Measurements from ENCODE around the gene SLC6A9.

Gene SLC6A9

GRCh38 chr1:44012941-44013609 lies 18.2 kb downstream of the SLC6A9 start:
- no peak for TF ChIP-seq USF1 (IDR thresholded peaks at IDR 0.05)
- no peak for TF ChIP-seq CEBPB (IDR thresholded peaks at IDR 0.05)
- no peak for TF ChIP-seq YY1 (IDR thresholded peaks at IDR 0.05; ENCODE audit: low read depth)
- TF ChIP-seq NFIC (IDR thresholded peaks at IDR 0.05): no peak
- TF ChIP-seq FOXM1 (IDR thresholded peaks at IDR 0.05; ENCODE audit: borderline replicate concordance, low read depth): no peak
- no peak for TF ChIP-seq MAX (IDR thresholded peaks at IDR 0.05)
- TF ChIP-seq TAF1 (IDR thresholded peaks at IDR 0.05; ENCODE audit: low read depth): no peak
- TF ChIP-seq TEAD4 (IDR thresholded peaks at IDR 0.05): no peak
- no peak for TF ChIP-seq ZBTB7A (IDR thresholded peaks at IDR 0.05; ENCODE audit: low read depth)
- TF ChIP-seq CREB1 (IDR thresholded peaks at IDR 0.05; ENCODE audit: low read depth): no peak
- TF ChIP-seq EGR1 (IDR thresholded peaks at IDR 0.05): no peak
- no peak for TF ChIP-seq REST (IDR thresholded peaks at IDR 0.05; ENCODE audit: low read depth)
- TF ChIP-seq EP300 (IDR thresholded peaks at IDR 0.05; ENCODE audit: borderline replicate concordance): no peak
- no peak for TF ChIP-seq RAD21 (IDR thresholded peaks at IDR 0.05; ENCODE audit: low read depth)
- no peak for TF ChIP-seq TCF12 (IDR thresholded peaks at IDR 0.05; ENCODE audit: low read depth)

- TF ChIP-seq TAF1 (IDR thresholded peaks at IDR 0.05; ENCODE audit: low read depth): no peak
- no peak for TF ChIP-seq CREB1 (IDR thresholded peaks at IDR 0.05; ENCODE audit: low read depth)
- TF ChIP-seq NFIC (IDR thresholded peaks at IDR 0.05): no peak
- TF ChIP-seq EP300 (IDR thresholded peaks at IDR 0.05; ENCODE audit: borderline replicate concordance): no peak
- TF ChIP-seq CEBPB (IDR thresholded peaks at IDR 0.05): no peak
- no peak for TF ChIP-seq MAX (IDR thresholded peaks at IDR 0.05)
- no peak for TF ChIP-seq ZBTB7A (IDR thresholded peaks at IDR 0.05; ENCODE audit: low read depth)
- TF ChIP-seq TCF12 (IDR thresholded peaks at IDR 0.05; ENCODE audit: low read depth): no peak
- no peak for TF ChIP-seq RAD21 (IDR thresholded peaks at IDR 0.05; ENCODE audit: low read depth)
- TF ChIP-seq USF1 (IDR thresholded peaks at IDR 0.05): no peak
- no peak for TF ChIP-seq REST (IDR thresholded peaks at IDR 0.05; ENCODE audit: low read depth)
These were observed 18.9 kb downstream of the SLC6A9 start for GRCh38 chr1:44012404-44012803.

DNA sequence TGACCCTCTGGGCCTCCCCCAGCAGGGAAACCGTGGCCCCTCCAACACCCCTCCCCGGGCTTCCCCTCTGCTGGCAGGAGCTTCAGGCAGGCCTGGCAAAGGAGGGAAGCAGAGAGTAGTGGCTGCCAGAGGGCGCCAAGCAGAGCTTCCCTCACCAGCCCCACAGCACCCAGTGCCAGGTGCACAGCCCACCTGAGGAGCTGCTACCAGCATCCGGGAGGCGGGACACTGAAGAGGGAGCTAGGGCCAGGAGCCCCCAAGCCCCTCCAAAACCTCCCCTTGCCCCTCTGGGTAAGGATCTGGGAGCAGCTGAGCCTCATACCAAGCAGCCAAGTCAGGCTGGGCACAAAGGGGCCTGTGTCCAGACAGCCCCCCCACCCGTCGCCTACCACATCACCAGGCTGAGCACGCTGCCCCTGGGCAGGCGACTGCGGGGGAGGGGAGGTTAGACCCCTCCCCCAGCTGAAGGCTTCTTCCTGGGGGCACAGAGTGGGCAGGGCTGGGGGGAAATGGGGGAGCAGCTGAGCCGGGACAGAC lies 20.3 kb downstream of the SLC6A9 start:
- TF ChIP-seq CREB1 (IDR thresholded peaks at IDR 0.05; ENCODE audit: low read depth) (no peak), MAX (IDR thresholded peaks at IDR 0.05) (no peak), TEAD4 (IDR thresholded peaks at IDR 0.05) (no peak), YY1 (IDR thresholded peaks at IDR 0.05; ENCODE audit: low read depth) (no peak), CEBPB (IDR thresholded peaks at IDR 0.05) (no peak), TCF12 (IDR thresholded peaks at IDR 0.05; ENCODE audit: low read depth) (no peak), TAF1 (IDR thresholded peaks at IDR 0.05; ENCODE audit: low read depth) (no peak), REST (IDR thresholded peaks at IDR 0.05; ENCODE audit: low read depth) (no peak), EGR1 (IDR thresholded peaks at IDR 0.05) (no peak), RAD21 (IDR thresholded peaks at IDR 0.05; ENCODE audit: low read depth) (no peak), EP300 (IDR thresholded peaks at IDR 0.05; ENCODE audit: borderline replicate concordance) (no peak), ZBTB7A (IDR thresholded peaks at IDR 0.05; ENCODE audit: low read depth) (no peak), USF1 (IDR thresholded peaks at IDR 0.05) (no peak), FOXM1 (IDR thresholded peaks at IDR 0.05; ENCODE audit: borderline replicate concordance, low read depth) (no peak), NFIC (IDR thresholded peaks at IDR 0.05) (no peak)
